Brain microvascular endothelial cell (primary cell): Measurements from ENCODE around the gene SDHAF2.

Experiments used
- DNase-seq: peaks from one replicate; pipeline ENCODE4 v3.0.0-alpha.2; 2020
- H3K27ac ChIP-seq: fragments of 250-450 bp; sonication (Bioruptor Pico); 2 replicates; pipeline ENCODE4 v1.5.1; 2020; ENCODE audit warnings: mild to moderate bottlenecking, moderate library complexity
- H3K27me3 ChIP-seq: fragments of 250-450 bp; sonication (Bioruptor Pico); replicated peaks from 2 replicates; pipeline ENCODE4 v1.5.1; 2020; ENCODE audit warnings: mild to moderate bottlenecking
- H3K36me3 ChIP-seq: fragments of 250-450 bp; sonication (Bioruptor Pico); replicated peaks from 2 replicates; pipeline ENCODE4 v1.5.1; 2020; ENCODE audit warnings: mild to moderate bottlenecking
- H3K4me3 ChIP-seq: 2 replicates; pipeline ENCODE4 v1.5.1; 2011; ENCODE audit warnings: low read depth, mild to moderate bottlenecking, control low read depth, low read length, moderate library complexity
- in situ Hi-C: cut with HindIII; loops from 2 replicates; pipeline ENCODE4 v1.10.0; 2017; ENCODE audit warnings: low sequenced_read_pairs, low pct_ligation_motif_present
- TF ChIP-seq, protein P1 (sequence below): IDR thresholded peaks from 2 replicates; pipeline ENCODE4 v1.5.1; 2011; ENCODE audit warnings: low read depth, mild to moderate bottlenecking, moderate library complexity, low read length, control low read depth, inconsistent platforms; ENCODE audit errors: missing control alignments

The SDHAF2 gene

DNA sequence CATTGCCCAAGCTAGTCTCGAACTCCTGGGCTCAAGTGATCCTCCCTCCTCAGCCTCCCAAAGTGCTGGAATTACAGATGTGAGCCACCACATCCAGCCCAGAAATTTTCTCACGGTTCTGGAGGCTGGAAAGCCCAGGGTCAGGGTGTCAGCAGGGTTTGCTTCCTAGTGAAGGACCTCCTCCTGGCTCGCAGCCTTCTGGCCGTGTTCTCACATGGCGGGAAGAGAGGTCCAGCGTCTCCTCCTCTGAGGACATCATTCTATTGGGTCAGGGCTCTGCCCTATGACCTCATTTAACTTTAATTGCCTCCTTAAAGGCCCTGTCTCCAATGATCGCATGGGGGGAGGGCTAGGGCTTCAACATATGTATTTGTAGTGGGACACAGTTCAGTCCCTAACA, 38.1 kb downstream of the SDHAF2 start:
- no peaks in the 10 kb centered on the region for H3K36me3 ChIP-seq
- in situ Hi-C loops = no loop called here
- no peaks in the 10 kb centered on the region for H3K27me3 ChIP-seq
- H3K27ac ChIP-seq = no peak overlapping the region
- TF ChIP-seq, protein P1, sequence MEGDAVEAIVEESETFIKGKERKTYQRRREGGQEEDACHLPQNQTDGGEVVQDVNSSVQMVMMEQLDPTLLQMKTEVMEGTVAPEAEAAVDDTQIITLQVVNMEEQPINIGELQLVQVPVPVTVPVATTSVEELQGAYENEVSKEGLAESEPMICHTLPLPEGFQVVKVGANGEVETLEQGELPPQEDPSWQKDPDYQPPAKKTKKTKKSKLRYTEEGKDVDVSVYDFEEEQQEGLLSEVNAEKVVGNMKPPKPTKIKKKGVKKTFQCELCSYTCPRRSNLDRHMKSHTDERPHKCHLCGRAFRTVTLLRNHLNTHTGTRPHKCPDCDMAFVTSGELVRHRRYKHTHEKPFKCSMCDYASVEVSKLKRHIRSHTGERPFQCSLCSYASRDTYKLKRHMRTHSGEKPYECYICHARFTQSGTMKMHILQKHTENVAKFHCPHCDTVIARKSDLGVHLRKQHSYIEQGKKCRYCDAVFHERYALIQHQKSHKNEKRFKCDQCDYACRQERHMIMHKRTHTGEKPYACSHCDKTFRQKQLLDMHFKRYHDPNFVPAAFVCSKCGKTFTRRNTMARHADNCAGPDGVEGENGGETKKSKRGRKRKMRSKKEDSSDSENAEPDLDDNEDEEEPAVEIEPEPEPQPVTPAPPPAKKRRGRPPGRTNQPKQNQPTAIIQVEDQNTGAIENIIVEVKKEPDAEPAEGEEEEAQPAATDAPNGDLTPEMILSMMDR = no peak
- DNase-seq = no peak
- no peak overlapping the region for H3K4me3 ChIP-seq

DNA sequence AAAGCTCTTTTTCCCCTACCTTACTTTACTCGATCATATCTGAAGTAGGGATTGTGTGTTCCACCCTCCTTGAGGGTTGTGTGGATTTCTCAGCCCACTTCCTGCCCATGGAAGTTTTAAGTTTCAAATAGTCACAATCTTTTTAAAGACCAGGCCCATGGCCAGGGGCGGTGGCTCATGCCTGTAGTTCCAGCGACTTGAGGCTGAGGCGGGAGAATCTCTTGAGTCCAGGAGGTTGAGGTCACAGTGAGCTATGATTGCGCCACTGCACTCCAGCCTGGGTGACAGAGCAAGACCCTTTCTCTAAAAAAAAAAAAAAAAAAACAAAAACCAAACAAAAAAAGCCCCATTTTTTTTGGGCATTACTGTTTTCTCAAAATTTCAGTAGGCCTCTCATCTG, 42.4 kb downstream of the SDHAF2 start:
- H3K4me3 ChIP-seq = no peak overlapping the region
- DNase-seq = no peak
- no peaks in the 10 kb centered on the region for H3K27me3 ChIP-seq
- in situ Hi-C loops = no loop called here
- H3K27ac ChIP-seq = no peak overlapping the region
- TF ChIP-seq, protein P1 = no peak
- no peaks in the 10 kb centered on the region for H3K36me3 ChIP-seq

GRCh38 chr11:61472868-61473267, 42.9 kb downstream of the SDHAF2 start:
- Histone ChIP-seq H3K27me3 (no peaks in the 10 kb centered on the region), H3K36me3 (no peaks in the 10 kb centered on the region), H3K4me3 (no peak overlapping the region), H3K27ac (no peak overlapping the region)
- no peak for DNase-seq
- TF ChIP-seq, protein P1 = no peak
- in situ Hi-C loops = no loop called here

DNA sequence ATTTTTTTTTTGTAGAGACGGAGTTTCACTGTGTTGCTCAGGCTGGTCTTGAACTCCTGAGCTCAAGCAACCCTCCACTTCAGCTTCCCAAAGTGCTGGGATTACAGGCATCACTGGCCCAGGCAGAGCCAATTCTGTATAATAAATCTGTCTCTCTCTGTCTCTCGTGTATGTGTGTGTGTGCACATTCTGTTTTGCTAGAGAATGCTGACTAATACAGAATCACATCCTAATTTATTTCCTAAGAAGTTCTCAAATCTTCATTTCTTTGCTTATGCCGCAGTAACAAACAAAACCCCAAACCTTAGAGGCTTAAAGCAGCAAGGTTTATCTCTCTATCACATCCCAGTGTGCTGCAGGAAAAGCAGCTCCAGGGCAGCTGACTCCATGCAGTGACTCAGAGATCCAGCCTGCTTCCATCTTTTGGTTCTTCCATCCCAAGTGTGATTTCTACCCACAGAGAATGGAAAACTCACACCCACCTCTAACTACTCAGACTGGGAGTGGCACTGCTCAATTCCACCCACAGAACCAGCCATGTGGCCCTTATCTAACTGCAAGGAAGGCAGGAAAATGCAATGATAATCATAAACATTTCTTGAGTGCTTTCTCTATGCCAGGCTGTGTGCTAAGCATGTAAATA, 43.6 kb downstream of the SDHAF2 start:
- no peak overlapping the region for H3K27ac ChIP-seq
- no peaks in the 10 kb centered on the region for H3K27me3 ChIP-seq
- no peaks in the 10 kb centered on the region for H3K36me3 ChIP-seq
- no peak for DNase-seq
- in situ Hi-C loops = no loop called here
- no peak overlapping the region for H3K4me3 ChIP-seq
- TF ChIP-seq, protein P1 = no peak

GRCh38 chr11:61474013-61474643, 44.2 kb downstream of the SDHAF2 start:
- Histone ChIP-seq H3K27me3 (no peaks in the 10 kb centered on the region), H3K27ac (no peak overlapping the region), H3K36me3 (no peaks in the 10 kb centered on the region), H3K4me3 (no peak overlapping the region)
- DNase-seq = no peak
- TF ChIP-seq, protein P1 = no peak
- in situ Hi-C loops = no loop called here

- H3K27ac ChIP-seq = no peak overlapping the region
- in situ Hi-C loops = no loop called here
Measured at GRCh38 chr11:61475433-61475832, 45.5 kb downstream of the SDHAF2 start.

More at GRCh38 chr11:61475433-61475832, 45.5 kb downstream of the SDHAF2 start:
- Histone ChIP-seq H3K27me3 (no peaks in the 10 kb centered on the region), H3K36me3 (no peaks in the 10 kb centered on the region), H3K4me3 (no peak overlapping the region)
- DNase-seq = no peak
- TF ChIP-seq, protein P1 = no peak
